ENCODE data around the gene PLPPR1.
"Not testable (repeated sequence)": the region's sequence is repeated elsewhere in the genome, so short reads cannot be mapped to it uniquely, and the experiment has no call there.

PLPPR1 gene

DNA sequence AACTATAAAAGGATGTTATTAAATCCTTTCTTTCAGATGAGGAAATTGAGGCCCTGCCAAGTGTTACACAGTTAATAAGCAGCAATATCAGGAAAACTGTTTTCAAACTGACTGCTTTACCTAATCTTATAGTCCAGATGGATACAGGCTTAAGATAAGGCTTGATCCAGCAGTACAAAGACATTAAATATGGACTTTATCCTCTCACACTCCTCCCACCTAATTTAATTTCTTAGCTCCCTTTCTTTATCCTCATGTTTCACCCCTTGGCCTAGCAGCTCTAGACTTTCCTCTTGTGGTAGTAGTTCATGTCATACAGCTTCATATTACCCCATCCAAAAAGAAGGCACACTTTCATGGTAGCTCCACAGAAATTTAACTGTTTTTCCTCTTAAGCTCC is 191.8 kb downstream of the PLPPR1 start:
- DNase-seq = no peak

DNA sequence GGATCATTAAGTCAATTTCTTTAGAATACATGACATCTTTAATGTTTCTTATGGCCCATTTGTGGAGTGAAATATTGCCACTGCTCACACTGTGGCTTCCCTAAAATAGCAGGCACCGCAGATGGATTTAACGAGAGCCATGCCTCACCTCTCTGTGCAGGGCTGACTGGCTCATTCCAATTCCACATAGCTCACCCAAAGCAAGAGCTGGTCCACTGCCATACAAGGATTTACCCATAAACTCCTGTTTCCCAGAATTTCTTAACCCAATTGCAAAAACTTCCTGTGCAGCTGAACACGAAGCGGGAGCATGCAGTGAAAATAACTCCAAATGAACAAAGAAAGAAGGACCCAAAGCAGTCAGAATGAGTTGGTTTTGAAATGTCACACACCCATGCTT is 196.7 kb downstream of the PLPPR1 start:
- no peak for DNase-seq

DNA sequence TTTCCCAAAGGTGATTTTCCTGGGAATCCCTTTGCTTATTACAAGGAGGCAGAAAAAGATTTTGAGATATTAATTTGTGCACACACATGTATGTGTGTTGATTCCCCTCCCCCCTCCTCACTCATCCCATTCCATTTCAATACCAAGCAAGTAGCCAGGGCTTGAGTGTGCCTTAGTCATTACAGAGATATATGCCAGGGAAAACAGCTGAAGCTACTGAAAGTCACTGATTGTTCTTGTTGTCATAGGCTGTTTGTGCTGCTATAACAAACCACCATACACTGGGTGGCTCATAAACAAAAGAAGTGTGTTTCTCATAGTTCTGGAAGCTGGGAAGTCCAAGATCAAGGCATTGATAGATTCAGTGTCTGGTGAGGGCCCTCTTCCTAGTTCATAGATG is 197.6 kb downstream of the PLPPR1 start:
- no peak for DNase-seq

DNA sequence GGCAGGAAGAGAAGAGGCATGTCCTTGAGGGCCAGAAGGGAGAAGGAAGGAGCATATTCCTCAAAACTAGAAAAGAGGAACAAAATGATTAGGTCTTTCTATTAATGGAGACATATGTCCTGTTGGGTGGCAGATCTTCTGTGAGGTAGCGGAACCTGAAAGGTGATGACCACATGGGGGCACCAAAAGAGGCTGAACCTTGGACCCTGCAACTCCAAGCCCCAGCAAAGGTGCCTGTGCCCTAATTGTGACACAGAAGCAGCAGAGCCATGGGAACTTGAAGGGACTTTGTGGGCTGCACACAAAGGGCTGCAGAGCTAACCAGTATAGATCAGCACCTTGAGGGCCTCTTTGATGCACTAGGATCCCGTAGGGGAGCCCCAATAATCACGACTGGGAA is 198.3 kb downstream of the PLPPR1 start:
- no peak for DNase-seq

DNA sequence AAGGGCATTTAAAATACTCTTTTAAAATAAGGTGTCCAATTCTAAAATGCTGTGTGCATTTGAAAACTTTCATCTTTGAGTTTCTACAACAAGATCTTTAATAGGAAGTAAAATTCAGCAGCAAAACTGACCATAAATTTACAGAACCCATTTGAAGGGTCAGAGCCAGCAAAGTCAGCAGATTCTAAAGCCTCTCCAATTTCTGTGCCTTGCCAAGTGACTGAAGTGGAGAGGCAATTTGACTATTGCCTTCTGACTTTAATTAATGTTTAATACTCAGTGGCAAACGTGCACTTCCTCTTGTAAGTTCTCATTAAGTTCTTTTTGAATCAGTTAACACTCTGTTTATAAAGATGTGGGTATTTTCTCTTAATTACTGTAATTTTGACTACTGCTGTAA is 201.1 kb downstream of the PLPPR1 start:
- DNase-seq = peak; percentile 29

DNA sequence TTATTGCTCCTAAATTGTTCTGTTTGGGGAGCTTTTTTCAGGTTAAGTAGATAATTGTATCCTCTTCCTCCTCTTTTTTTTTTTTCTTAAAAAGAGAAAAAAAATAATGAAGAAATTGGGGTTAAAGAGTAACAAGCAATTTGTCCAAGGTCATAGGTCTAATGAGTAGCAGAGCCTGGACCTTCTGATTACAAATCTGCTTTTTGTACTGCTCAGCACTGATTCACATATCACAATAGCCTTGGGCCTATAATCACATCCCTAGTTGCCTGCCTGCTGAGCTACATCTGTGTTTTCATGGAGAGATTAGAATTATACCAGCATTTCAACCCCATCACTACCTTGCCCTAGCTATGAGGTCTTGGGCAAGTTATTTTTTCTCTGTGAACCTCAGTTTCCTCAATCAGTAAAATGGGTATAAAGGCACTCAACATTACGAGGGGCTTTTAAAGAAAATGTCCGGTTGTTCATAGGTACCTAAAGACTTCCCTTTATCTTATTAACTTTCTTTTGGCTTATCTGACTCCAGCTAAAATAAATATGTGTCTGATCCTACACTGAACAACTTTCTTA is 204.0 kb downstream of the PLPPR1 start:
- no peak for DNase-seq

DNA sequence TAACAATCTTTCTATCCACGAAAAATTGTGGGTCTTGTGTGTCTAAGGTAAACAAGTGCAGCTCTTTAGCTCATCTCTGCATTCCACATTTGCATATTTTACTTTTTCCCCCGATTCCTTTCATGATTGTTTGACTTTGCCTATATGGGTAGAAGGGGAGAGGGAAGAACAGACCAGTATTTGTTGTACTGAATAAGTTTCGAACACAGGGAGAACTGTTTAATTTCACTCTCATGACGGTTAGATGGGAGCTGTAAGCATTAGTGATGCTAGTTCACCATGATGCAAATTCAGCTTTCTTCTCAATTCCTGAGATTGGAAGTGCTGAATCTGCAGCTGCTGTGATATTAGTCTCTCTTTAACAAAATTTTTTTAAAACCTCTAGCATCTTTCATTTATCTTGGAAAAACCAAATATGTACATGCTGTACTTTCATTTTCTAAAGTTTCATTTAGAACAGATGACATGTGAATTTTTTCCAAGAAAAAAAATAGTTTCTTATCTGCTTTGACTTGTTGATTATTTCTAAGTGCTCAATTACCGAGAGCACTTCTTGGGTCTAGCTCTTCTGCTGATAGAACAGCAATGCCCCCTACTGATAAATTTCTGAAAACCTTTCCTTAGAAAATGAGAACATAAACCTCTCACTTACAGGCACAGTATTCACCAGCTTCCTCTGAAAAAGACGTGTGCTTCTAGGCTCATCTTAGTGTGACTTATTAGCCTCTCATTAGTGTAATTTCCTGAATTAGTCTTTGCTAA is 206.8 kb downstream of the PLPPR1 start:
- no peak for DNase-seq

DNA sequence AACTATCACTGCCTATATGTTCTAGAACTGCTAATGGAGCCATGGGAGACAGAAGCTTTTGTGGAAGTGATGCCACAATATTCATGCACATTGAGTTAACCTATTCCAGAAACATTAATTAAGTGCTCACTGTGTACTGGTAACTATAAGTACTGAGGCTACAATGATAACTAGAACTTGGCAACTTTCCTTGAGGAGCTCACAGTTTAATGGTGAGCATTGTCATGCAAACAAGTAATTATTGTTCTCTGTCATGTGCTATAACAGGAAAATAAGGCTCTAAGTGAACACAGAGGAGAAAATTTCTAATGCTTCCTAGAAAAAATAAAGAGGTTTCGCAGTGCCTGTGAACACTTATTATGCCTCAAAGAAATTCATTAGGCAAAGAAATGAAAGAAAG is 214.1 kb downstream of the PLPPR1 start:
- no peak for DNase-seq

DNA sequence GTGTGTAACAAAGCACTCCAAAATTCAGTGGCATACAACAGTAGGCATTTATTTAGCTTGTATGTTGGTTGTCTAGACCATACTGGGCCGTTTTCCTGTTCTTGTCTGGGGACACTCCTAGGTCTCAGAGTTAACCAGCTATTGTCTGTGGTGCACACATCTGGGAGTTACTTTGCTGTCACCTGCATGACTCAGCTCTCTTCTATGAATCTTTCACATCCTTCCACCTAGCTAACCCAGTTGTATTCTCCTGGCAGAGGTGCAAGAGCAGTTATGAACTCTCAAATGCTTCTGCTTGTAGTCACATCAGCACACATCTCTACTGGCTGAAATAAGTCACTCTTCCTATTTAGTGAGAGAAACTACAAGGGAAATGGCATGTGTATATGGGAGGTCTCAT is 218.2 kb downstream of the PLPPR1 start:
- no peak for DNase-seq

DNA sequence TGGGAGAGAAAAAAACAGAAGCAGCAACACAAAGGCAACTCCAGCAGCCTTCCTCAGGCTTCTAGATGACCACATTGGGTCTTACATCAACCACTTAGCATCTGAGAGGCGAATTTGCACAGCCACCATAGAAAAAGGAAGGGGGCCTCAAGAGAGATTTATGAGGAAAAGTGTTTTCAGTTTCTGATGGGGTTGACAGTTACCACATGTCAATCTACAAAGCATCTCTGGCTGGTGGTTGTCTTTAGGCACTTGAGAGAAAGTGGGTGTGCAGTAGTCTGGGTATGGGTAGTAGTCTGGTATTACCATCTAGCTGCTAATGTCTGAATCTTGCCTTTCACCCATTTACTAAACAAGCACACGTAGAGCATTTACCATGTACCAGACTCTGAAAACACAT is 218.8 kb downstream of the PLPPR1 start:
- DNase-seq = no peak

DNA sequence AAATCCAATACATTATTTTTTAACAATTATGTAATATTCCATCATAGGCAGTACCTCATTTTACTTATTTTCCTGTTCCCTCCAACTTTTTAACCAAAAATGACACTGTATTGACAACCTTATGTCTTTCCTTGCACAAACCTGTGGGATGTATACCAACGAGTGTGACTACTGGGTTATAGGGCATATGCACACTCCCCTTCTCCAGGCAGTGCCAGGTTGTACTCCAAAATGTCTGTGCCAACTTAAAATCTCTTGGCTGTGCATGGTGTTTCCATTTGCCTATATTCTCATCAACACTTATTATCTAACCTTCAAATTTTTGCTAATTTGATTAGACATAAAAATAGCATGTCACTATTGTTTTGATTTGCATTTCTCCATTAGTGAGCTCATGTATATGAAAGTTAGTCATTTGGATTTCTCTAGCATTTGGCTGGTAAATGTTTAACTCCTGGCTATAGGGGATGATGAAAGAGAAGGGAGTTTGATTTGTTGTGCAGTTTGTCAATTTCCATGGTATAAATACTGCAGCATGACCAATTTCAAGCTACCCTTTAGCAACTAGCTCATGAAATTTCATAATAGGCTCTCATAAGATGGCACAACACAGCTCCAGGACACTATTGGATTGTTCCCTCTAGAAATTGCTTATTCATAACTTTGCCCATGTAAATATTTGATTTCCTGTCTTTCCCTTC is 226.4 kb downstream of the PLPPR1 start:
- DNase-seq = no peak

DNA sequence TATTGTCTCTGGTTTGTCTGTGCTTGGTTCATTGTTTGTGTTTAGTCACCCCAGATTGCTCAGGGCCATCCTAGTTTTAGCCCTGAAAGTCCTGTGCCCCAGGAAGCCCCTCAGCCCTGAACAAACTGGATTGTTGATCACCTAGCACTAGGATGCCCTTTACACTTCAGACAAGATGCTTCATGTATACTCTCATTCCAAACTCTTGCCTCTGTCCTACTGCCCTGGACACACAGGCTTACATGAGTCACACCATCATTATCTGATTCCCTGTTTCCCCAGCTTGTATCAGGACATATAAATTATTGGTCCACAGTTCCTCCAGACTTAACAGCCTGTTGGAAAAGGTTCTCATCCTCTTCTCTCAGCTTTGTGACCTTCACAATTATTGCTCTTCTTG is 236.2 kb downstream of the PLPPR1 start:
- DNase-seq = no peak

DNA sequence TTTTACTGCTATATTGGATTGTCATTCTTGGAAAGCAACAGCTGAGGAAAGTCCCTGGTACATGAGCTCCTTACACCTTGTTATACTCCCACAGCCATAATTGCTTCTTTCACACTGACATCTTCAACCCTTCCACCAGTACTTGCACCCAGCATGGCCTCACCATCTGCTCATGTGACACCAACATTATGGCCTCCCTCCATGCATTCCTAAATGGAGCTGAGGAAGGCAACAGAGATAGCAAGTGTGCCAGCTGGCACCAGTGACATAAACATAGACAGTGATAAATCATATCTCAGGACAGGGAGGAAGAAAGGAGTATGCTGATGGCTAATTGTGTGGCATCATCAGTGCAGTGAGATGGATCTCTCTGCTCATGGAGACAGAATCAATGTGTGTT is 236.7 kb downstream of the PLPPR1 start:
- DNase-seq = no peak

DNA sequence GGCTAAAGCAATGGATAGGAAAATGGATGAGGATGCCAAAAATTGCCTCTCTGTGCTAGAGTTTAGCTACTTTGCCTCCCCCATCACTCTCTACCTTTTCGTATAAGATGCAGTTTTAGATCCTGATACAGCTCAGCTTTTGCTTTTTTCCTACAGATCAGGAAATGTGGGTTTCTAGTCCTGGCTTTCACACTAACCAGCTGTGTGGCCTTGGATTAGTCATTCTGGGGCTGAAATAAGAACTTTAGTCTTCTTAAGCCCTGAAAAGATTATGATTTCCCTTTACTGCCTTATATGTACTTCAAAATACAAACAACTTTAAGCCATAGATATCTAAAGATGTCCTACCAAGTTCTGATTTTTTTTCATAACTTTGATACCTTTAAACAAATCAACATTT is 239.9 kb downstream of the PLPPR1 start:
- no peak for DNase-seq

DNA sequence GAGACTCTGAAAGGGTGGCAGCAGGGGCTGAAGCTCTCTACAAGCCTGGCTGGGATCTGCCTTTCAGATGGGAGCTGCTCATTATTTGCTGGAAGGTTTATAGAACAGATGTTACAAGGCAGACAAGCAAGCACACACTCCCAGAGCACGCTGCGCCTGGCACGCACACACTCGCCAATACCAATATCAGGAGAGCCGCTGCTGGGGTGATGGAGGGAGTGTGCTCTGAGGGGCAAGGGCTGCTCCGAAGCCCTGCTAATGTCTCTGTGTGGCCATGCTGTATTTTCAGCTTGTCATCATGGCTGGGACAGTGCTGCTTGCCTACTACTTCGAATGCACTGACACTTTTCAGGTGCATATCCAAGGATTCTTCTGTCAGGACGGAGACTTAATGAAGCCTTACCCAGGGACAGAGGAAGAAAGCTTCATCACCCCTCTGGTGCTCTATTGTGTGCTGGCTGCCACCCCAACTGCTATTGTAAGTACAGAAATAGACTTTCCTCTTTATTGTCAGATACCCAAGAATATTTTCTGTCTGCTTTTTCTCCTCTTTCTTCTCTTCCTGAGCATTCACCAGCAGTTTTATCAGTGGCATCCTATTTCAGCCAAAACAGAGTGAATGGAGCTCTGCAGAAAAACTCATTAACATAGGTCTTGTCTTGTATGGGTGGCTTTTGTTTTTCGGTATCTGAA is 241.2 kb downstream of the PLPPR1 start:
- no peak for DNase-seq

DNA sequence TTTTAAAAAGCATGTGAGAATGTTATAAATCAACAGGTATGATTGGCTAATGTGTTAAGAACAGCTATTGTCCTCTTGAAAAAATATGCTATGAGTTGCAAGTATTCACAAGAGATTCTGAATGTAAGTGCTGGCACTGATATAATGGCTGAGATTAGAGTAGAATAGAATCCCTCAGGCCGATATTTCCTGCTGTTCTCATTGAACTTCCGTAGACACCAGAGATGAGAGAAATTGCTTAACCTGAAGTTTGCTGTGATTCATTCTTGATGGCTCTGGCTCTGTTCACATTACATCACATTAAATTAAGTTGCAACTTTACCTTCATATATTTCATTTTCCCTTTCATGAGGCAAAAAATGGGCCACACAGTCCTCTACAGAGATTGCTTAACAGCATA is 241.8 kb downstream of the PLPPR1 start:
- DNase-seq = no peak

DNA sequence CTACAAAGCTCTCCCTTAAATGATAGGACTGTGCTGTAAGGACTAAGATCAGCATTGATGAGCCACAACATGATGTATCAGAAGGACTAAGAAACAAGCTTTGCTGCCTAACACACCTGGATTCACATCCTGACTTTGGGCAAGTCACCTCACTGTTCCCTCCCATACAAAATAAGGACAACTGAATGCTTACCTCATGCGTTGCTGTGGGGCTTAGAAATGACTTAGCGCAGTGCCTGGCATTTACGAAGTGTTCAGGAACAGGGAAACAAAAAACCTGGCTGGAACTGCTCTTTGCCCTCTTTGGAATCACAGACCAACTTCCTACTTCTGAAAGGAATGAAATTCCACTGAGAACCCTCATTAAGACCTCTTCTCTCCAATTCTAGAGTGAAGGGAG is 242.6 kb downstream of the PLPPR1 start:
- DNase-seq = no peak

DNA sequence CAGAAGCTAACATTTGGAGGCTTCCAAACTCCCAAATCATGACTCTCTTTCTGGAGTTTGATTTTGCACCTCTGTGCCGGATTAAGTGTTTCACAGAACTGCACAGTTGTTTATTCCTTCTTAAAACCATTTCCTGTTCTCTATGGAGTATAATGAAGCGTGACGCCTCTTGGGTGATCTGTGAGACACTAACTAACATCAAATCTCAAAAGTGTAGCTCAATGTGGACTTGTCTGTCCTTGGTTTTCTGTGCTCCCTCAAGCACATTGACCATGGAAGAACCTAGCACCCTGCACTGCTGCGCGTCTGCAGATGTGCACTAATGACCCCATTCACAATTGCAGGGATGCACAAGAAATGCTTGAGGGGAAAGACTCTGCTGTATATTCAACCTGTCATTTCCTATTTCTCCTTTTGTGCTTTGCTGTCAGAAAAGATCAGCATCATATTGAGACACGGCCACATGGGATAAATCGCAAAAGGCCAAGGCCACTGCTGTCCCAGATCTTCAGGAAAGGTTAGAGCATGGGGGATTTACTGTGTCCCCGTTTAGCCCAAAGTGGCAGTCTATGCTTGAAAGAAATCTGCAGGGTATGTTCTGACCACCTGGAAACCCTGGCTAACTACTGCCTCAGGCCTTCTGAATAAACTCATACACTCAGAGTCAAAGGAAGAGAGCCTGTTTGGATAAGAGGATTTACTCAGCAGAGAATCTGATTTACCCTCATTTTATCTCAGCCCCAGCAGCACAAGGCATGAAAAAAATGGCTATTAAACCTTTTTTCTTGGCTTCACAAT is 246.6 kb downstream of the PLPPR1 start:
- no peak for DNase-seq

DNA sequence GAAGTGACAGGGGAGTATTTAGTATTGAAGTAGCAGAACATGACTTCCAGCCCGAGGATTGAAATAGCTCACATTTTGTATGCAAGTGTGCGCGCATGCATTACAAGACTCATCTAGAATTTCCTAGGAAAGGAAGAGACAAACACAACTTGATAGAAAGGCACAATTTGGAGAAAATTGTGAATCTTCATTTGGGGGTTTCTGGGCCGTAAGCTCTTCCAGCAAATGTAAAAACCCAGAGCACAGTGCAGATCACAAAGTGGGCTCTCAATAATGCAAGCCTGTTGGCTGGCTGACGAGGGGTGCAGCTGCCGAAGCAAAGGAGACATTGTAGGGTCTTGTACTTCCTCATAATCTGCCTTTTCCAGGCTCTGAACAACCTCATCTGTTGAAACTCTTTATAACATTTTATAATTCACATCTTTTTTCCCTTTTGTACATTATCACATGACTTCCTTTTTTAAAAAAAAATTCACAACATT is 247.3 kb downstream of the PLPPR1 start:
- no peak for DNase-seq

DNA sequence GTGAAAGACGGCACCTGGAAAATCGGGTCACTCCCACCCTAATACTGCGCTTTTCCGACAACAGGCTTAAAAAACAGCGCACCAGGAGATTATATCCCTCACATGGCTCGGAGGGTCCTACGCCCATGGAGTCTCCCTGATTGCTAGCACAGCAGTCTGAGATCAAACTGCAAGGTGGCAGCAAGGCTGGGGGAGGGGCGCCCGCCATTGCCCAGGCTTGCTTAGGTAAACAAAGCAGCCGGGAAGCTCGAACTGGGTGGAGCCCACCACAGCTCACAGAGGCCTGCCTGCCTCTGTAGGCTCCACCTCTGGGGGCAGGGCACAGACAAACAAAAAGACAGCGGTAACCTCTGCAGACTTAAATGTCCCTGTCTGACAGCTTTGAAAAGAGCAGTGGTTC is 262.5 kb downstream of the PLPPR1 start:
- DNase-seq = not testable (repeated sequence)

DNA sequence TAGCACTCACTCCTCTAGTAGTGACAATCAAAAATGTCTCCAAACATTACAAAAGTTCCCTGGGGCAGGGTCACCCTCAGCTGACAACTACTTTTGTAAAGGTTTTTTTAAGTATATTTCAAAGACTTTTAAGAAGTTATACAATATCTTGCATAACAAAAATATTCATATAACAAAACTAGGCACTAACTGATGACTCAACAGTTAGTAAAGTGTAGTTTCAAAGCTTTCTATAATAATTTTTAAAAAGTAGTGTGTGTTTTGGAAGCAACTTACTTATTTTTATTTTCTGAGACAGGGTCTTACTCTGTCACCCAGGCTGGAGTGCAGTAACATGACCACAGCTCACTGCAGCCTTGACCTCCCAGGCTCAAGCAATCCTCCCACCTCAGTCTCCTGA is 271.4 kb downstream of the PLPPR1 start:
- no peak for DNase-seq

DNA sequence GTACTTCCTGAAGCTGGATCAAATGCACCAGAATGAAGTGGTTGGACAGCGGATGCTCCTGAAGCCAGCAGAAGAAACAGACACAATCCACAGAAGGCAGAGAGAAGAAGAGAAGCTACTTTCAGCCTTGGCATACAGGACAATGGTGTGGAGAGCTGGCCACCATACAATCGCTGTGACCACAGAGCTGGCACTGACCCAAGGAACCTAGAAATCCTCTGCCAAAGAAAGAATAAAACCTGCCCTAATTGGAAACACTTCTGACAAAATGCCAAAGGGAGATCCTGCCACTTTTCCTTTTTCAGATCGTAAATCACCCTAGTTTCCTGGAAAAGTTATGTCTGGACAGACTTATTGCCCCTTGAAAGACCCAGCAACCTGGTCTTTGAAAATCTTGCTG is 278.5 kb downstream of the PLPPR1 start:
- DNase-seq = peak; percentile 94

Measured in NCI-H2029 treated with DMSO at 0.1 percent for 48 hours (cell line).